CD4-positive, alpha-beta T cell (primary cell): ENCODE data around the gene RPTN. TPM values are rescaled to one million over a fixed set of nuclear protein-coding genes. Genes with fewer than 3 reads are reported as not detected.

ENCODE experiments used
- ATAC-seq: fragments of 200-7000 bp; cut with Tn5 transposase; one replicate; pipeline ENCODE4 v1.10.0; 2022; ENCODE audit warnings: mild to moderate bottlenecking; ENCODE audit not compliant: poor library complexity
- CTCF ChIA-PET: fragments of 350-600 bp; sonication (Branson Sonifier 250); formaldehyde crosslinking; loops from one replicate; lab custom pipeline; 2021; ENCODE audit warnings: antibody characterized with exemption, inconsistent platforms; lab: Charles Lee
- POLR2A ChIA-PET: fragments of 350-600 bp; sonication (Branson Sonifier 250); formaldehyde crosslinking; loops from one replicate; lab custom pipeline; 2021; ENCODE audit warnings: antibody characterized with exemption, inconsistent platforms; lab: Charles Lee
- DNase-seq, 14 experiments: peaks; one replicate each; pipeline ENCODE4 v3.0.0-alpha.2; 2013 to 2020; ENCODE audit warnings: mixed read lengths in 2 of 14
- H3K27ac ChIP-seq, 2 donors: one replicate each; pipeline versions ENCODE4 v1.5.1 to v1.7.0; 2013; ENCODE audit warnings: low read length in 2 of 2, low read depth in 1 of 2, mild to moderate bottlenecking in 1 of 2
- H3K27me3 ChIP-seq, 2 experiments: 1 replicate in 1 of 2; 2 replicates in 1 of 2; pipeline versions ENCODE4 v1.6.1 to v1.7.0; 2013; ENCODE audit warnings: low read length in 2 of 2, control low read depth in 1 of 2, mild to moderate bottlenecking in 1 of 2, moderate library complexity in 1 of 2; ENCODE audit not compliant: insufficient read depth in 2 of 2, control insufficient read depth in 1 of 2
- H3K36me3 ChIP-seq: one replicate; pipeline ENCODE4 v1.6.1; 2013; ENCODE audit warnings: low read length, control low read depth; ENCODE audit not compliant: insufficient read depth
- H3K4me1 ChIP-seq: one replicate; pipeline ENCODE4 v1.6.1; 2013; ENCODE audit warnings: low read length, control low read depth; ENCODE audit not compliant: insufficient read depth
- H3K4me3 ChIP-seq: one replicate; pipeline ENCODE4 v1.5.1; 2013; ENCODE audit warnings: mild to moderate bottlenecking, low read length, moderate library complexity
- H3K9me3 ChIP-seq, 2 experiments: 1 replicate in 1 of 2; 2 replicates in 1 of 2; pipeline versions ENCODE4 v1.6.1 to v1.7.0; 2013; ENCODE audit warnings: low read length in 2 of 2, mild to moderate bottlenecking in 2 of 2, control low read depth in 1 of 2, moderate library complexity in 1 of 2; ENCODE audit not compliant: control insufficient read depth in 1 of 2, insufficient read depth in 1 of 2
- H3K27ac Mint-ChIP-seq: one replicate; pipeline ENCODE4 v1.8.0; 2020; ENCODE audit warnings: mixed read lengths
- H3K27me3 Mint-ChIP-seq: one replicate; pipeline ENCODE4 v1.8.0; 2021; ENCODE audit warnings: mixed read lengths
- H3K36me3 Mint-ChIP-seq: one replicate; pipeline ENCODE4 v1.8.0; 2021; ENCODE audit warnings: low read depth, mixed read lengths
- H3K4me1 Mint-ChIP-seq: one replicate; pipeline ENCODE4 v1.8.0; 2021; ENCODE audit warnings: low read depth, mixed read lengths
- H3K4me3 Mint-ChIP-seq: one replicate; pipeline ENCODE4 v1.8.0; 2020; ENCODE audit warnings: mild to moderate bottlenecking, mixed read lengths
- H3K9me3 Mint-ChIP-seq: one replicate; pipeline ENCODE4 v1.8.0; 2020; ENCODE audit warnings: mixed read lengths
- intact Hi-C, 2 experiments: fragments of 100-400 bp; cut with DNase I in 1 of 2; cut with micrococcal nuclease in 1 of 2; formaldehyde crosslinking; loops; one replicate each; pipeline versions ENCODE4 v1.15.1 to v1.9.0; 2023 to 2025; cut with DNase I, micrococcal nuclease
- polyA plus RNA-seq, 2 donors: library from polyadenylated mRNA; unstranded; fragments of 120-200 nt; gene quantifications; one replicate each; pipeline ENCODE4 v1.2.1, GENCODE V29; 2013
- total RNA-seq, 174 experiments: library from RNA in 2 of 174; stranded (reverse) in 2 of 174; gene quantifications; one replicate each; pipeline ENCODE4 v1.2.3 and lab custom pipeline; 2021 to 2026
- TF ChIP-seq, protein P1 (sequence below): fragments of 200-600 bp; IDR thresholded peaks from one replicate; pipeline ENCODE4 v1.8.0; 2022; ENCODE audit warnings: antibody characterized with exemption, mild to moderate bottlenecking

Gene RPTN, protein sequence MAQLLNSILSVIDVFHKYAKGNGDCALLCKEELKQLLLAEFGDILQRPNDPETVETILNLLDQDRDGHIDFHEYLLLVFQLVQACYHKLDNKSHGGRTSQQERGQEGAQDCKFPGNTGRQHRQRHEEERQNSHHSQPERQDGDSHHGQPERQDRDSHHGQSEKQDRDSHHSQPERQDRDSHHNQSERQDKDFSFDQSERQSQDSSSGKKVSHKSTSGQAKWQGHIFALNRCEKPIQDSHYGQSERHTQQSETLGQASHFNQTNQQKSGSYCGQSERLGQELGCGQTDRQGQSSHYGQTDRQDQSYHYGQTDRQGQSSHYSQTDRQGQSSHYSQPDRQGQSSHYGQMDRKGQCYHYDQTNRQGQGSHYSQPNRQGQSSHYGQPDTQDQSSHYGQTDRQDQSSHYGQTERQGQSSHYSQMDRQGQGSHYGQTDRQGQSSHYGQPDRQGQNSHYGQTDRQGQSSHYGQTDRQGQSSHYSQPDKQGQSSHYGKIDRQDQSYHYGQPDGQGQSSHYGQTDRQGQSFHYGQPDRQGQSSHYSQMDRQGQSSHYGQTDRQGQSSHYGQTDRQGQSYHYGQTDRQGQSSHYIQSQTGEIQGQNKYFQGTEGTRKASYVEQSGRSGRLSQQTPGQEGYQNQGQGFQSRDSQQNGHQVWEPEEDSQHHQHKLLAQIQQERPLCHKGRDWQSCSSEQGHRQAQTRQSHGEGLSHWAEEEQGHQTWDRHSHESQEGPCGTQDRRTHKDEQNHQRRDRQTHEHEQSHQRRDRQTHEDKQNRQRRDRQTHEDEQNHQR
- not detected for total RNA-seq
- not detected for polyA plus RNA-seq (2013, experiment 1 of 2)
- polyA plus RNA-seq (2013, experiment 2 of 2): not detected
- 0 to 0.10 (median 0) reads per million in 172 experiments for total RNA-seq (lab: John Stamatoyannopoulos, UW)

DNA sequence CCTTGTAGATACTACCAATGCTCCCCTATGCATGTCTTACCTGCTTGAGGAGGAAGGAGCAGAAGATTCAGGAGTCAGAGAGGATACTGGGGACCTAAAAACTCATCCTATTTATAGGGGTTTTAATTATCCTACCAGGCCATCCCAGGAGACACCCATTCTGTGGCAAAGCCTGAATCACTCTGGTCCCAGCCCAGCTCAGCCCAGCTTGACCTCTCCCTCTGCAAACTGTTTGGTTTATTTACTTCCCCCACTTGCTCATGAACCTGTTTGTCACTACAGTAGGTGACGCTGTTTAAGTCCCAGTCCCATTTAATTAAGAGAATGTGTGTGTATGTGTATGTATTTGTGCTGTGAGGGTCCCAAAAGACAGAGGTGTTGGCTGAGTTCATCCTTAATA lies at the start of gene RPTN:
Gene RPTN (minus strand): TSS at position 85 of the 400 bp plus-strand sequence. CDS start 1,339 bp downstream, outside the sequence.
- DNase-seq: no peak
- Mint-ChIP-seq H3K4me1 (no peaks in the 10 kb centered on the region), H3K9me3 (no peaks in the 10 kb centered on the region), H3K27ac (no peak within 1 kb of the TSS), H3K4me3 (no peak within 1 kb of the TSS), H3K36me3 (no peaks in the 10 kb centered on the region), H3K27me3 (no peaks in the 10 kb centered on the region)
- H3K9me3 ChIP-seq: no peaks in the 10 kb centered on the region
- POLR2A ChIA-PET: no interaction called here
- ATAC-seq: no peak
- intact Hi-C loops: no loop called here
- no peaks in the 10 kb centered on the region for H3K27me3 ChIP-seq
- H3K36me3 ChIP-seq: no peaks in the 10 kb centered on the region
- CTCF ChIA-PET: no interaction called here
- H3K27ac ChIP-seq: no peak within 1 kb of the TSS
- TF ChIP-seq, protein P1, sequence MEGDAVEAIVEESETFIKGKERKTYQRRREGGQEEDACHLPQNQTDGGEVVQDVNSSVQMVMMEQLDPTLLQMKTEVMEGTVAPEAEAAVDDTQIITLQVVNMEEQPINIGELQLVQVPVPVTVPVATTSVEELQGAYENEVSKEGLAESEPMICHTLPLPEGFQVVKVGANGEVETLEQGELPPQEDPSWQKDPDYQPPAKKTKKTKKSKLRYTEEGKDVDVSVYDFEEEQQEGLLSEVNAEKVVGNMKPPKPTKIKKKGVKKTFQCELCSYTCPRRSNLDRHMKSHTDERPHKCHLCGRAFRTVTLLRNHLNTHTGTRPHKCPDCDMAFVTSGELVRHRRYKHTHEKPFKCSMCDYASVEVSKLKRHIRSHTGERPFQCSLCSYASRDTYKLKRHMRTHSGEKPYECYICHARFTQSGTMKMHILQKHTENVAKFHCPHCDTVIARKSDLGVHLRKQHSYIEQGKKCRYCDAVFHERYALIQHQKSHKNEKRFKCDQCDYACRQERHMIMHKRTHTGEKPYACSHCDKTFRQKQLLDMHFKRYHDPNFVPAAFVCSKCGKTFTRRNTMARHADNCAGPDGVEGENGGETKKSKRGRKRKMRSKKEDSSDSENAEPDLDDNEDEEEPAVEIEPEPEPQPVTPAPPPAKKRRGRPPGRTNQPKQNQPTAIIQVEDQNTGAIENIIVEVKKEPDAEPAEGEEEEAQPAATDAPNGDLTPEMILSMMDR: no peak
- H3K4me3 ChIP-seq: no peak within 1 kb of the TSS
- H3K4me1 ChIP-seq: peaks cover 7% of the 10 kb centered on the region

DNA sequence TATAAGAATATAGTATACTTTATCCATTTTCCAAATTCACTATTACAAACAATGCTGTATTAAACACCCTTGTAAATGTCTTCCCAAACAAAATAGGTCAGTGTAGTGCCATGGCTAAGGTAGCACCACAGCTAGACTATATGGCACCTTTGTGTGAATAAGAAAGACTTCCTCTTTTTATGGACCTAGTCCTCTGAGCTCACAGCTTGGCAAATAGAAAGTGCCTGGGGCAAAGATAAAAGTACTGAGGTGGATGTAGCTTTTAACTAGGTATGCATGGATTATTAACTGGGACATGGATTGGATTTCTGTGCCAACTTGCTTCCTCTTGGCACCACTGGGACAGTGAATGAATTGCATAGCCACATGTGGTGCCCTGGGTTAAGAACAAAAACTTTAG lies 40.0 kb upstream of the RPTN start:
- POLR2A ChIA-PET: interaction anchor here (0.7 kb wide), 1 partner anchor 8 kb away, joined by 3 read pairs; no protein-coding TSS in a partner anchor
- TF ChIP-seq, protein P1: no peak
- H3K9me3 Mint-ChIP-seq: no peaks in the 10 kb centered on the region

DNA sequence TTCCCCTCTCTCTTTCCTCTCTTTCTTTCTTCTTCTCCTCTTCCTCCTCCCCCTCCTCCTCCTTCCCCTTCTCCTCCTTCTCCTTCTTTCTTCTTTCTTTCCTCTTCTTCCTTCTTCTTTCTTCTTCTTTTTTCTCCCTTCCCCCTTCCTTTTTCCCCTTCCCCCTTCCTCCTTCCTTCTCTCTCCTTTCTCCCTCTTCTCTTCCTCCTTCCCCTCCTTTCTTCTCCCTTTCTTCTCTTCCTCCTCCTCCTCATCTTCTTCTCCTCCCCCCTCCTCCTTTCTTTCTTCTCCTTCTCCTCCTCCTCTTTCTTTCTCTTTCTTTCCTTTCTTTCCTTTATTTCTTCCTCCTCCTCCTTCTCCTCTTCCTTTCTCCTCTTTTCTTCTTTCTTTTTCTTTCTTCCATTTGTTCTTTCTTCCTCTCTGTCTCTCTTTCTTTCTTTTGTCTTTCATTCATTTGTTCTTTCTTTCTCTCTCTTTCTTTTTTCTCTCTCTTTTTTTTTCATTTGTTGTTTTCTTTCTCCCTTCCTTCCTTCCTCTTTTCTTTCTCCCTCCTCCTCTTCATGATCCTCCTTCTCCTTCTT lies 38.4 kb upstream of the RPTN start:
- Histone ChIP-seq H3K27ac (no peak overlapping the region), H3K27me3 (peaks cover 3 to 11% of the 10 kb centered on the region in 2 experiments), H3K4me3 (no peak overlapping the region), H3K36me3 (no peaks in the 10 kb centered on the region), H3K4me1 (no peaks in the 10 kb centered on the region), H3K9me3 (no peaks in the 10 kb centered on the region)
- Mint-ChIP-seq H3K4me1 (no peaks in the 10 kb centered on the region), H3K4me3 (no peak overlapping the region), H3K27me3 (peaks cover 33% of the 10 kb centered on the region), H3K27ac (no peak overlapping the region), H3K36me3 (no peaks in the 10 kb centered on the region), H3K9me3 (no peaks in the 10 kb centered on the region)
- intact Hi-C loops: no loop called here
- DNase-seq (no peak), ATAC-seq (no peak)
- TF ChIP-seq, protein P1: no peak
- CTCF ChIA-PET: interaction anchor here (0.7 kb wide), 1 partner anchor 9 kb away, joined by 3 read pairs; no protein-coding TSS in a partner anchor
- POLR2A ChIA-PET: interaction anchor here (1.1 kb wide), 1 partner anchor 15 kb away, joined by 4 read pairs; no protein-coding TSS in a partner anchor

More for the DNA sequence above, 40.0 kb upstream of the RPTN start:
- H3K27me3 Mint-ChIP-seq: peaks cover 33% of the 10 kb centered on the region
- Histone ChIP-seq H3K27me3 (peaks cover 3 to 11% of the 10 kb centered on the region in 2 experiments), H3K4me1 (no peaks in the 10 kb centered on the region), H3K4me3 (no peak overlapping the region), H3K27ac (no peak overlapping the region), H3K36me3 (no peaks in the 10 kb centered on the region), H3K9me3 (no peaks in the 10 kb centered on the region)
- ATAC-seq: no peak
- no peak for DNase-seq
- CTCF ChIA-PET: interaction anchor here (0.7 to 1.0 kb wide), 2 partner anchors 12 to 259 kb away, joined by 3 read pairs; no protein-coding TSS in a partner anchor
- no peaks in the 10 kb centered on the region for H3K36me3 Mint-ChIP-seq
- H3K4me1 Mint-ChIP-seq: no peaks in the 10 kb centered on the region
- no peak overlapping the region for H3K4me3 Mint-ChIP-seq
- intact Hi-C loops: no loop called here
- no peak overlapping the region for H3K27ac Mint-ChIP-seq
